SKM-1 (cell line): ENCODE results near the gene ADGRV1.
"Not testable (repeated sequence)": the region's sequence is repeated elsewhere in the genome, so short reads cannot be mapped to it uniquely, and the experiment has no call there.

Experiments
- DNase-seq: peaks from one replicate; lab custom pipeline; 2025; ENCODE audit not compliant: unreplicated experiment; lab: John Stamatoyannopoulos, UW

ADGRV1 gene

DNA sequence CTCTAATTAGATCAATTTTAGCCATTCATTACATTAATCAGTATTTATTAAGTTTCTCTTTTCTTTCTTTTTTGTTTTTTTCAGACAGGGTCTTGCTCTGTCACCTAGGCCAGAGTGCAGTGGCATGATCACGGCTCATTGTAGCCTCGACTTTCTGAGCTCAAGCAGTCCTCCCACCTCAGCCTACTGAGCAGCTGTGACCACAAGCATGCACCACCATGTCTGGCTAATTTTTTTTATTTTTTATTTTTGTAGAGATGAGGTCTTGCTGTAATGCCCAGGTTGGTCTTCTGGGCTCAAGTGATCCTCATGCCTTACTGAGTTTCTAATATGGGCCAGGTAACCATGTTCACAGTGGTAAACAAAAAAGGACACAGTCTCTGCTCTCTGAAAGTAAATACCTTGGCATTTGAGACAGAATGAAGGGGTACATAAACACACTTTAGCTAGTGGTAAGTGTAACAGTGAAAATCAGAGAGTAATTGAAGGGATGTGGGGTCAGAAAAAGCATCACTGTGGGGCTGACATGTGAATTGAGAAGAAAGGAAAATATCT lies 336.3 kb downstream of the ADGRV1 start:
- no peak for DNase-seq

- no peak for DNase-seq
These were observed 339.0 kb downstream of the ADGRV1 start for GRCh38 chr5:90897618-90898017.

- no peak for DNase-seq
These were observed 339.9 kb downstream of the ADGRV1 start for GRCh38 chr5:90898326-90899013.

GRCh38 chr5:90899014-90899604 lies 340.5 kb downstream of the ADGRV1 start:
- DNase-seq = no peak

DNA sequence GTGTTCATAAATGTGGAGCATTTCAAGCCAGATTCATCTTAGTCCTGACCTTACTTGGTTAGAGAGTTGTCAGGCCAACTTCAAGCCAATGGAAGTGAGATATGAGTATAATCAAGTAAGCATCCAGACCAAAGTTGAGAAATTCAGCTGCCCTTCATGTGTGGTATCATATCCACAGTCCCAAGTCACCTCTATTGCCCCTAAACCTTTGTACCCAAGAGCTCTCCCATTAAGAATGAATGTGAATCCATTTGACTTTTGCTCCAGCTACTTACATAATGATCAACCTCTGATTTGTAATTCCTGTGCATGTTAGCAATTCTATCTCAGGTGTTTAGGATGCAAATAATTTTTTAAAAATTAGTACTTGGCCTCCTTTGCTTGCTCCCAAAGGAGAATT lies 342.7 kb downstream of the ADGRV1 start:
- DNase-seq = no peak

DNA sequence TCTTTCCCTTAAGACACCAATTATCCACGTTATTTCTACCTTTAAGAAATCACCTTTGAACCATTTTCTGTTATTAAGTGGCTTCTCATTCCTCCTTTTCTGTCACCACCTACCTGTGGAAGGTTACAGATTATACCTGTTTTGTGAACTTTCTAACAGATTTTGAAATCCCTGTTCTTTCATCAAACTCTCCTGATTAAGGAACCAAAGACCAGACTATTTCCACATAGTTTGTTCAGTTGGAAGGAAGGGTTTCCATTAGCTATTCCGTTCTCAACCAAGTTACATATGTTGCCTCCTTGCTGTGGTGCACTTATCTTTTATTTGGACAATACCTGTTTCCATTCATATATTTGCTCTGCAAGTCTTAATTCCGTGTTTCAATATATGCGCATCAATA lies 343.6 kb downstream of the ADGRV1 start:
- DNase-seq = no peak

- no peak for DNase-seq
These were observed 344.2 kb downstream of the ADGRV1 start for GRCh38 chr5:90902651-90903386.

- DNase-seq = no peak
These were observed 350.5 kb downstream of the ADGRV1 start for GRCh38 chr5:90909101-90909503.

GRCh38 chr5:90909940-90910339 lies 351.3 kb downstream of the ADGRV1 start:
- DNase-seq = no peak

DNA sequence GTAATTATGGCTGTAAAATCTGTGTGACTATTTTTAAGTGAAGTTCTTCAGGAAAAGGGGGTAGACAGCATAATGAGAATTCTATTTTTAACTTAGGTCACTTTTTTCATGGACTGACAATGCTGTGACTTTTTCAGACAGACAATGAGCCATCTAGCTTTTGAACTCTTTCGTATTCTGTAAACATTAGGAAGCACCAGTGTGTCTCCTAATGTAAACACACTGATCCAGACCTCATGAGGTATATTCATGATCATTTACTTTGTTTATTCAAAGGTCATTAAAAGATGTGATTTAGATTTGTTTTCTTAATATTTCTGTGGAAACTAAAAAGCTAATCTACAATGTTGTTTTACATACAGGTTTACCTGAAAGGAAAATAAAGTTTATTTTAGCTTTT lies 352.6 kb downstream of the ADGRV1 start:
- no peak for DNase-seq

- no peak for DNase-seq
These were observed 353.9 kb downstream of the ADGRV1 start for GRCh38 chr5:90912476-90912875.

DNA sequence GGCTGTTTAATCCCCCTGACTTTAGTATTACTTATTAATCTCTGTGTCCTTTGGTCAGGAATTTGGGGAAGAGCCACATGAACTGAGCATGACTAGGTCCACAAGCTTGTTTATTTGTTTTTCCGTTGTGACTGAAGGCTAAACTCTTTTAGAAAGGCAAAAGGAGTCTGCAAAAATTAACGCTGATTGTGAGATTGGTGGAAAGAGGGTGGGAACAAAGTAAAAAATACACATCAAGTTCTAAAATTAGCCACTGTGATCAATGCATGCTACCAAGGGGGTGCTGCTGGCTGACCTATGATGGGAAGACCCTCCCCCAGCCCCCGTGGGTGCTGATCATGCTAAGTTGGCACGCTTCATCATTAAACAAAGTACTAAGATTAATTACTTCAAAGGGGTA lies 356.8 kb downstream of the ADGRV1 start:
- DNase-seq = no peak

DNA sequence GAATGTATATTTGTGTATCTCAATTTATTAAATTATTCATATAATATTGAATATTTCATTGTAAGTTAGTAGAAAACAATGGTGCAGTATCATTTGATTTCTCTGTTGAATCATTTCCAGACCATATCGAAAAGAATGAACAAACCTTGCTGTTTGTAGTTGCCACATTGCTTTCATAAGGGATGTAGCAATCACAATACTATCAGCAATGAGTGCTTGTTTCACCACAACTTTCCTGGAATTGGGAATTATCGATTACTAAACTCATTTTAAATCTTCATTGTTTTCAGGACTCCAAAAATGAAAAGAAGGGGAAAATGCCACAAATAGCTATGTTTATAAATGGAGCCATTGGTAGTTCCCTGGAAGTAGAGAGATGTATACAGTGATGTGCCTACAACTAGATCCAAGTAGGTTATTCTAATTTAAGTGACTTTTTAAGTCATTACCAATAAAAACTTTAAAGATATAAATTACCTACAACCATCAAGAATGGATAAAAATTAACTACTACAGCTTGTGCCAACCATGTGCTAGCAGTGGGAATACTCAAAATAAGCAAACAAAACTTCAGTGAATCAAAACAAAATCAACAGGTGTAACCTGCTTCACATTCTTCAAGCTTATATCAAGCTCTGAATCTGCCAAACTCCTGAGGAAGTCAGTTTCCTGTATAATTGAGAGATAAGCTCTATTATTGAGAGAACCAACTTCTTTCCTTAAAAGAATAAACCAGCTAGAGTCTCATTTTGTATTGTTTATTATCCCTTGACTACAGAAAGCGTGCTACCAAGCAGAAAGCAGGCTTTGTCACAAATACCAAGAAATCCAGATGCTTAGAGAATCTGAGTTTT lies 358.6 kb downstream of the ADGRV1 start:
- no peak for DNase-seq

DNA sequence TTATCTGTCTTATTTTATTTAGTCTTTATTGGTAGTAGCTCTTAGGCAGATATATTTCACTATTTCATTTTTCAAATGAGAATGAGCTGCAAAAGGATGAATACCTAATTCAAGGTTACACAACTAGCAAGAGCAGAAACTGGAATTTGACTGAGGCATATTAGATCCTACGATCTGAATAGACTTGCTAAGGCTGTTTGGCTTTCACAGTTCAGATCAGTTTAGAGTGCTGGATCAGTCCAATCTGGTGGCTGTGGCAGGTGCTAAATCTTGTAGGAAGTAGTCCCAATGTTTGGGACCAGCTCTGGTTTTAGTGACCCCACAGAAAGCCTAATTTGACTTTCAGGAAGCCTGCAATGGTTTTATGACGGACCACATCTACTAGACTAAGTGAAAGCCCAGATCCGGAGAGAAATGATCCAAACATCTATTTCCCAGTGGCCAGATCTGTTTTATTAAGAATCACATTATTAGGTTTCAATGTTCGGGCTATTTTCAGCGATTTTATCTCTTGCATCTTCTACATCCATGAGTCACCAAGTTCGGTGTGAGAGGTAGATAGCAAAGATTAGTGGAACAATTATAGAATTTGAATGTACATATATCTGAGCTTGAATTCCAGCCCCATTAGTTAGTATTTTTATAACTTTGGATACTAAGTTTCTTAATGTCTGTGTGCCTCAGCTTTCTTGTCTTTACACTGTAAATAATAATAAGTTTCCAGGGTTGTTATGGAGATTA lies 359.5 kb downstream of the ADGRV1 start:
- DNase-seq = no peak

GRCh38 chr5:90921418-90921973 lies 362.9 kb downstream of the ADGRV1 start:
- DNase-seq = no peak

DNA sequence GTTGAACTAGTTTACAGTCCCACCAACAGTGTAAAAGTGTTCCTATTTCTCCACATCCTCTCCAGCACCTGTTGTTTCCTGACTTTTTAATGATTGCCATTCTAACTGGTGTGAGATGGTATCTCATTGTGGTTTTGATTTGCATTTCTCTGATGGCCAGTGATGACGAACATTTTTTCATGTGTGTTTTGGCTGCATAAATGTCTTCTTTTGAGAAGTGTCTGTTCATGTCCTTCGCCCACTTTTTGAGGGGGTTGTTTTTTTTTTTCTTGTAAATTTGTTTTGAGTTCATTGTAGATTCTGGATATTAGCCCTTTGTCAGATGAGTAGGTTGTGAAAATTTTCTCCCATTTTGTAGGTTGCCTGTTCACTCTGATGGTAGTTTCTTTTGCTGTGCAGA lies 365.6 kb downstream of the ADGRV1 start:
- not testable (repeated sequence) for DNase-seq

- not testable (repeated sequence) for DNase-seq
These were observed 370.6 kb downstream of the ADGRV1 start for GRCh38 chr5:90929013-90929839.

GRCh38 chr5:90930062-90930461 lies 371.5 kb downstream of the ADGRV1 start:
- DNase-seq = no peak

- no peak for DNase-seq
These were observed 372.3 kb downstream of the ADGRV1 start for GRCh38 chr5:90930756-90931431.
